ENCODE results near the gene PSMG4. TPM values are rescaled to one million over a fixed set of nuclear protein-coding genes. Genes with fewer than 3 reads are reported as not detected.
"Not testable (repeated sequence)": the region's sequence is repeated elsewhere in the genome, so short reads cannot be mapped to it uniquely, and the experiment has no call there.

Gene PSMG4
- total RNA-seq, 1 experiment from 2014 or later: 36.9 TPM

DNA sequence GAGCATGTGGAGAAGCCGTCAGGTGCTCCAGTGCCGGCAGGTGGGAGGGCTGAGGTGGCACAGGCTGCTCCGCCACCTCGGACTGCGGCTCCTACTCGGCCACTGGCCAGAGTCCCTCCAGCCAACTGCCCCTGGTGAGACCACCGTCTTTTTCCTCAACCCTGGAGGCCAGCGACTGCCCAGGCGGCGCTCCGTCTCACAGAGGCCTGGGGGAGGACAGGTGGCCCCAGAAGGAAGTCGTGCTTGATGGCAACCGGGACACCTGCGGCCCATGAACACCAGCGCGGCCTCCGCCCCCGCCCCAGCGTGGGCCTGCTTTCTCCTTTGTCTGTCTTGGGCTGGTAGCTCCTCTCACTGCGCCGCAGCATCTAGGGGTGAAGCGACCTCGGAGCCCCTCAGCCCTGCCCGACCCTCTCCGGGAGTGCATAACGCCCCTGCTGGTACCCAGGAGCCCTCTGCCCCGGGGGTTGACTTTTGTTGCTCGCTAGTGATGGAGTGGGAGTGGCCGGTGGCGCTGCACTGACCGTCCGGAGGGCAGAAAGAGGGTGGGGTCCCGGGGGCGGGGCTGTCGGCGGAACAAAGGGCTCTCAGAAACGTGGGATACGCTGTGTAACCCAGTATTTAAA lies 30.6 kb upstream of the PSMG4 start:
- H3K27me3 ChIP-seq: peaks cover 6% of the 10 kb centered on the region
- no peak for DNase-seq
- H3K9me3 ChIP-seq: no peaks in the 10 kb centered on the region
- H3K4me3 ChIP-seq: no peak overlapping the region
- H3K36me3 ChIP-seq: no peaks in the 10 kb centered on the region

DNA sequence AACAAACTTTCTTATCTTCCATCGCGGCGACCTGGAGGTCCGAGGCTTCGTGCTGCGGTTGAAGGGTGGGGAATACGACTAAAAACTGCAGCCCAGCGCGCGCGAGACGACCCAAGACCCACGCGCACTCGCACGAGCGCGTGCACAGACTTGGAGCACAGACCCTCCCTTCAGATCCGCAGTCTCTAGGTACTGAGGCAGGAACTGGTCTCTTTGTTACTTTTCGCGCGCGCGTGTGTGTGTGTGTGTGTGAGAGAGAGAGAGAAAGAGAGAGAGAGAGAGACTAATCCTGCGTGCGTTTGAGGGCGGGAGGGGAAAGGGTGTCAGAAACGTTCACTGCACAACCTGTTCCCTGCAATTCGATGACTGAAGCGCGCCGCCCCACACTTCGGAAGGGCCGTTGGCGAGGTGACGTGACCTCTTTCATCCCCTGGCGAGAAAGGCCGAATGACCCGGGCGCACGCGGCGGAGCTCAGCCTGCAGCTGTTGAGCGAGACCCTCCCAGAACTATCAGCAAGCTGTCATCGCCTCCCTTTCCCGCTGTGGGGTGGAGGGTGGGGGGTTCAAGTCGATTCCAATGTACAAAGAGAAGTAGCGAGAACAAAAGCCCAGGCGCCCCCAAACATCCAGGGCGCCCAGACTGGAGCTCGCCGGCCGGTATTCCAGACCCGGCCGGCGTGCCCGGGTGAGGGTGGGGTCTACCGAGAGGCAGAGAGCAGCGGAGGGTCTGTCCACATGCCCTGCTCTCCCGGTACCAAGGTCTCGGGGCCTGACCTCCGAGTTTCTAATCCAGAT lies 29.8 kb upstream of the PSMG4 start:
- H3K4me3 ChIP-seq: no peak overlapping the region
- H3K36me3 ChIP-seq: no peaks in the 10 kb centered on the region
- H3K9me3 ChIP-seq: no peaks in the 10 kb centered on the region
- DNase-seq: no peak
- peaks cover 6% of the 10 kb centered on the region for H3K27me3 ChIP-seq

DNA sequence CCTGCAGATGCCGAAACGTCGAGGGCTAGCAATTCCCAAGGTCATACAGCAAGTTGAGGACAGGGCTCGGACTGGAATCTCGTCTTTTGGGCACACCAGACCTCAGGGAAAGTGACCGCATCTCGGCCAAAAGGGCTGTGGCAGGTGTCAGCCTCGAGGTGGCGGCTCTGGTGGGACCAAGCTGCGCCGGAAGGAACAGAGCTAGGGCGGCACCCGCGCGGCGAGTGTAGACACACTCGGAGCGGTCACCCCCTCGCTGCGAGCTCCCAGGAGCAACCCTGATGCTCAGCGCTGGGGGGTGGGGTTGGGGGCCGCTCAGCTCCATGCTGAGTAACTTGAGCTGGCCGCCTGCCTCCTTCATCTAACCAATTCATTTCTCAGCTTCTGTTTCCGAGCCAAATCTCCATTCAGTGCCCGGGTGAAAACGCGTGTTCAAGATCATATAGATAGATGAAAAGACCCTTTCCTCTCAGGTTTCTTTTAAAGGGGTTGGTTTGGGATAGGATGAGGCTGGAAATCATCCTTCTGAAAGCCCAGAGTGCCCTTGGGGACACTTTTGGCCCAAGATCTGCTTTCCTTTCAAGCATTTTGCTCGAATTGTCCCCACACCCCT lies 29.1 kb upstream of the PSMG4 start:
- DNase-seq: no peak
- Histone ChIP-seq H3K27me3 (peaks cover 6% of the 10 kb centered on the region), H3K36me3 (no peaks in the 10 kb centered on the region), H3K9me3 (no peaks in the 10 kb centered on the region), H3K4me3 (no peak overlapping the region)

DNA sequence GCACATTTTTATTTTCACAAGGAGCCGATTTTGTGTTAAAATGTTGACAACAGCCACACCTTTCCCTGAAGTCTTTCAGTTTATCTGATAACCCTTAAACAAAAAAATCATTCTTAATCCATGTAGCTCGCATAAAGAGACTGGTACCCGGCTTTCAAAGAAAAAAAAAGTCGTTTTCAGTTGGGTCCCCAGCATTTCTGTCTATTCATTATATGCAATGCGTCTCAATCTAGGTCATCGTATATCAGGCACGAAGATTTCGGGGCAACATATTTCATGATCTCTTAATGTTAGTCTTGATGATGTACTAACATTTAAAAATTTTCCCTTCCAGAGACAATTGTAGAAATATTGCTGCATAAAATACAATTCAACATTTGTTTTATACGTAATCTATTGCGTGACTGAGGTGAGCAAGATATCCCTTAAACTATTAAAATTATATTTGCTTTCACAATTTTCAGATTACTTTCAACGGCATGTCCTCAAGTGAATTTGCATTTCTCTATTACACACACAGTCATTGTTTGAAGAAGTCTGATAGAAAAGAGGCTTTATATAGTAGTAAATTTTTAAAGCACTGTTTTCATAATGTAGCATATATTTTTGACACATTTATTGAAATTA lies 28.4 kb upstream of the PSMG4 start:
- no peak for DNase-seq
- H3K4me3 ChIP-seq: no peak overlapping the region
- no peaks in the 10 kb centered on the region for H3K36me3 ChIP-seq
- H3K9me3 ChIP-seq: no peaks in the 10 kb centered on the region
- peaks cover 6% of the 10 kb centered on the region for H3K27me3 ChIP-seq

DNA sequence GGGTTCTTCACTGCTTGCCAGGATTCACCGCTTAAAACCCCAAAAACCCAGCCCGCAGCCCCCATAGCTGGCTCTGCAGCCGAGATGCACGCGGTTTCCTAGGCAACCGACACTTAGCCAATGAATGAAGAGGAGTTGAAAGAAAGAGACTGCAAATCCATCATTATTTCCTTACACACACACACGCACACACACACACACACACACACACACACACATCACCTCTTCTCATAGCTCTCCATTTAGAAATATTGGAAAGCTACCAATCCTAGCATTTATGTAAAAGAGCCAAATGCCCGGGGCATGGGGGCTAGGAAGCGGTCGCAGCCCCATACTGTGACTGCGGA lies 27.9 kb upstream of the PSMG4 start:
- Histone ChIP-seq H3K4me3 (no peak overlapping the region), H3K9me3 (no peaks in the 10 kb centered on the region), H3K27me3 (peaks cover 6% of the 10 kb centered on the region), H3K36me3 (no peaks in the 10 kb centered on the region)
- DNase-seq: no peak

DNA sequence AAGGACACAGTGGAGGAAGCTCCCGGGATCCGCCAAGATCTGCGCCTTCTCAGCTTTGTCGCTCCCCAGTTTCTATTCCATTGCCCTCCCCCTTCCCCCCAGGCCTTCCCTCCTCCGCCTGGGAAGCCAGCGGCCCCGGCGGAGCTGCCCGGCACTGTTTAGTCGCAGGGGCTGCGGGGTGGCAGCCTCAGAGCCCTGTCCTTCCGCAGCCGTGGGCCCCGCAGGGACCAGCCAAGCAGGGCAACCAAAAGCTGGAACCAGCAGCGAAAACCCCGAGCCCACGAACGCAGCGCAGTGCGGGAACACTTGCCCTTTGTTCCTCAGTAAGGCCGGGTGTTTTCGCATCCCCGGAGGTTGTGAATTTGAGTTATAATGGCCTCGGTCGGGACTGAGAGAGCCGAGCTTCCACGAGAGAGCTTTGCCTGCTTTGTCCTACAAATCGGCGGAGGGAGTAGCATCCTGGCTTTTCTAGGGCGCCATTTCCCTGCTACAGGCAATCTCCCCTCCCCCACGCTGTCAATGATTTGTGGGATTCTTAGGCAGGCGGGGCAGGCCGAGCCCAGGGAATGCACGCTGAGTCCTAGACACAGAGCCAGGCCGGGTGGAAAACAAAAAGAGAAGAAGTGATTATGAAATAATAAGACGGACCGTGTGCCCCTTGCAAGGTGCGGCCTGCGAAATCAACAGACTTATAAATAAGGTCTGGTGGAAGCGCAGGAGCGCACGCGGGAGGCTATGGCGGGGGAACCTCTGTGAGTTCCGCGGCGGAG lies 27.3 kb upstream of the PSMG4 start:
- Histone ChIP-seq H3K27me3 (peaks cover 6% of the 10 kb centered on the region), H3K9me3 (no peaks in the 10 kb centered on the region), H3K36me3 (no peaks in the 10 kb centered on the region), H3K4me3 (no peak overlapping the region)
- no peak for DNase-seq

DNA sequence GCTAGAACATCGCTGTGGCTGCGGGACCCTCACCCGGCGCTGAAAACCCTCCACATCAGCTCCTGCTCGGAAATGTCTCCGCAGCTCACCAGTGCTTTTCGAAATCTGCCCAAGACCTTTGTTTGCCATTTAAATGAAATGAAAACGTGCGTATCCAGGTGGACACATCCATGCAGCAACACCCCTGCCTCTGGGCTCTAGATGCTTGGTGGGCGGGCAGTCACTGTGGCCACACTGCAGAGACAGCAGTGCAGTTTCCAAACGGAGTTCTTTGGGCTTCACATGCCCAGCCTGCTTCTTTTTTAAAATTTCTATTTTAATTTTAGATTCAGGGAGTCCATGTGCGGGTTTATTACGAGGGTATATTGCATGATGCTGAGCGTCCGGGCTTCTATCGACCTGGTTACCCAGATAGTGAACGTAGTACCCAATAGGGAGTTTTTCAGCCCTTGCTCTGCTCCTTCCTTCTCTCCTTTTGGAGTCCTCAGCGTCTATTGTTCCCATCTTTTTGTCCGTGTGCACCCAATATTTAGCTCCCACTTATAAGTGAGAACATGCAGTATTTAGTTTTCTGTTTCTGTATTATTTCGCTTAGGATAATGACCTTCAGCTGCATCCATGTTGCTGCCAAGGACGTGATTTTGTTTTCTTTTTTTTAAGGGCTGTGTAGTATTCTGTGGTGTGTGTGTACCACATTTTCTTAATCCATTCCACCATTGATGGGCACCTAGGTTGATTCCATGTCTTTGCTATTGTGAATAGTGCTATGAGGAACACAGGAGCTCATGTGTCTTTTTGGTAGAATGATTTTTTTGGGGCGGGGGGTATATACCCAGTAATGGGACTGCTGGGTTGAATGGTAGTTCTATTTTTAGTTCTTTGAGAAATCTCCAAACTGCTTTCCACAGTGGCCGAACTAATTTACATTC lies 26.5 kb upstream of the PSMG4 start:
- Histone ChIP-seq H3K4me3 (no peak overlapping the region), H3K9me3 (no peaks in the 10 kb centered on the region), H3K36me3 (no peaks in the 10 kb centered on the region), H3K27me3 (peaks cover 6% of the 10 kb centered on the region)
- DNase-seq: no peak

DNA sequence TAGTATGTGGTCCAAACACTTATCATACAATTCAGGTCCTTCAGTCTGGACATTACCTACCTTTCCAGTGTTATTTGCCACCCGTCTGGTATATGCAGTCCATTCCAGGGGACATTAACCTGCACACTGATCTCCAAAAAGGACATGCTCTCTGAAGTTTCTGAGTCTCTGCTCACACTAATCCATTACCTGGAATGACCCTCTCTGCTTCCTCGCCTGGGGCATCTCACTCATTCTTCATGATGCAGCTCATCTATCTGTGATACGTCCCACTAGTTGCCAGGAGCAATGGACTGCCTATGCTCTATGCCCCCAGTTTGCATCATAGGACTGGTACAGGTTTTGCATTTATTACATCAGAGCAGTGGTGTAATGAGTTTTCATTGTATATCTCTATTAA lies 25.4 kb upstream of the PSMG4 start:
- H3K4me3 ChIP-seq: no peak overlapping the region
- H3K27me3 ChIP-seq: peaks cover 4% of the 10 kb centered on the region
- no peaks in the 10 kb centered on the region for H3K36me3 ChIP-seq
- no peak for DNase-seq
- H3K9me3 ChIP-seq: no peaks in the 10 kb centered on the region

DNA sequence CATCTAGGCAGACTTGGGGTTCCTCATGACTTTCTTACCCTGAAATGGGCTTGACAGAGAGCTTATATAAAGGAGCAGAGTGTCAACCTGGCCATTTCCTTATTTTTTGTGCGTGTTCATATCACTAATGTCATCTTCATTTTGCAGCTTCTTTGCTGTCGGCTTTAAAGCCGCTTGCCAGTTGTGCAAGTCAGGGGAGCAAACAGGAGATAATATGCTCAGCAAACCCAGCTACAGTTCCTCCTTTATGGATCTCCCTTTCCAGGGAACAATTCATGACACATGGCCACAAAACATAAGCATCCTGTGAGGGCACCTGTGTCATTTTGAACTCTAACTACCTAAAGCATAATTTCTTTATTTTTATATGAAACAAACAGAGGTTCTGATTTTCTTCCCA lies 24.8 kb upstream of the PSMG4 start:
- no peak for DNase-seq
- H3K36me3 ChIP-seq: no peaks in the 10 kb centered on the region
- H3K9me3 ChIP-seq: no peaks in the 10 kb centered on the region
- H3K27me3 ChIP-seq: peaks cover 2% of the 10 kb centered on the region
- no peak overlapping the region for H3K4me3 ChIP-seq

DNA sequence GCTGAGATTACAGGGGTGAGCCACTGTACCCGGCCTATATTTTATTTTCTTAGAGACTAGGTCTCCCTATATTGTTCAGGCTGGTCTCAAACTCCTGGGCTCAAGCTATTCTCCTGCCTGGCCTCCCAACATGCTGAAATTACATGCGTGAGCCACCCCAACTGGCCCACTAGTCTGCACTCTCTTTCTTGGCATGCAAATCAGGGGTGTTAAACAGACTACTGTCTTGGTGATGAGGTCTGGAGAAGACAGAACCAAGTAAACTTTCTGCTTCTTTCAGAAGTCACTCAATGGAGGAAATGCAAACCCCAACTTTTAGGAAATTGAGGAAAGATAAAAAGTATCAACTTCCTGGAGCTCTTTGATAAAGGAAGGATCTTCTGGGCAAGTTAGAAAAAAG lies 23.3 kb upstream of the PSMG4 start:
- DNase-seq: no peak
- no peaks in the 10 kb centered on the region for H3K36me3 ChIP-seq
- H3K4me3 ChIP-seq: no peak overlapping the region
- H3K27me3 ChIP-seq: no peaks in the 10 kb centered on the region
- H3K9me3 ChIP-seq: no peaks in the 10 kb centered on the region

DNA sequence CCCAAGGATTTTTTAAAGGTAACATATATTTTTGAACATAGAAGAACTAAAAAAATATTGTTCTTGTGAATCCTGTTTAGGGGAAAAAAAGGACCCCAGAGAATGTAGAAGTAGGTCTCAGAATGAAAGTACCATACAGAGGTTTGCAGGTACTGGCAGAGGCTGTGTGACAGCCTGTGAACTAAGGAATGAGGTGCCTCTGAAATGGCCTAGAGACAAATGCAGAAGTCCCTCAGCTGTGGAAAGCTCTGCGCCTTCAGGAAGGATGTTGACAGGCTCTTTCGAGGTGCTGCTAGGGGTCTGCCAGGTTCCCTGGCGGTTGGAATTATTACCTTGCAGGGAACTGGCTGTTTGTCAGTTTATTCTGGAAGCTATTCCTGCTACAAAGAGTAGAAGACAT lies 22.7 kb upstream of the PSMG4 start:
- Histone ChIP-seq H3K36me3 (no peaks in the 10 kb centered on the region), H3K4me3 (no peak overlapping the region), H3K27me3 (no peaks in the 10 kb centered on the region), H3K9me3 (no peaks in the 10 kb centered on the region)
- DNase-seq: no peak

DNA sequence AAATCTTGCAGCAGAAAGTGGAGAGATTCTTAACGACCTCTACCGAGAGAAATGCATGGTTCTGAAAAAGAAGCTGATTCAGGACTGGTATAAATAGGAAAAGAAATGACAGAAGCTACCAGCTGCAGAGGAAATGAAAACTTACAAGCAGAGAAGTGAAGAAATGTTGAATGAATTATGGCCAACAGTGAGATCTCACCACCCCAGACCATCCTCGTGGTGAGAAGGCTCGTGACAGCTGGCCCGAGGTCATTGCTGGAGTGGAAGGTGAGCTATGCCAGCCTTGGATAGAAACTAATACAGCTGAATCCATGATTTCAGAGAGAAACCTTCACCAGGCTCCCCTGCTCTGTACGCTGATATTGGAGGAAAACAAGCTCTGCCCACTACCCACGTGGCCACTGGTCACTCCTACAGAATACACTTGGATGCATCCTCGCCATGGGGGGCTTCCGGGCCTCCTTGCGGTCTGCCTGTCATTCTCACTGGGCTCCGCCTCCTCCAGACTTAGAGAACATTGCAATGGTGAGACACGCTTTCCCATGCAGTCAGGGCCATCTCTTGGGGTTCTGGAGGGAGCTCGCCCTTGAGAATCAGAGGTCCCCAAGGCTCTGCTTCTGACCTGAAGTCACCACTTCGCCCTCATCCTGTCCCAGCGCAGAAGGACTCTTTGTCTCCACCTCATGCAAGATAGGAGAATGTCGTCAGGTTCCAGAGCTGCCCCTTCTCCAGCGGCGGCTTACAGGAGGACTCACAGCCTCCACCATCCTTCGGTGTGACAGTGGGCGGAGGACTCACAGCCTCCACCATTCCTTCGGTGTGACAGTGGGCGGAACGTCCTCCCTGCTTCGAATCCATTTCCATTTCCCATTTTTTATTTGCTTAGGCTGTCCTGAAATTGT lies 20.7 kb upstream of the PSMG4 start:
- Histone ChIP-seq H3K9me3 (no peaks in the 10 kb centered on the region), H3K36me3 (no peaks in the 10 kb centered on the region), H3K4me3 (no peak overlapping the region), H3K27me3 (no peaks in the 10 kb centered on the region)
- no peak for DNase-seq

DNA sequence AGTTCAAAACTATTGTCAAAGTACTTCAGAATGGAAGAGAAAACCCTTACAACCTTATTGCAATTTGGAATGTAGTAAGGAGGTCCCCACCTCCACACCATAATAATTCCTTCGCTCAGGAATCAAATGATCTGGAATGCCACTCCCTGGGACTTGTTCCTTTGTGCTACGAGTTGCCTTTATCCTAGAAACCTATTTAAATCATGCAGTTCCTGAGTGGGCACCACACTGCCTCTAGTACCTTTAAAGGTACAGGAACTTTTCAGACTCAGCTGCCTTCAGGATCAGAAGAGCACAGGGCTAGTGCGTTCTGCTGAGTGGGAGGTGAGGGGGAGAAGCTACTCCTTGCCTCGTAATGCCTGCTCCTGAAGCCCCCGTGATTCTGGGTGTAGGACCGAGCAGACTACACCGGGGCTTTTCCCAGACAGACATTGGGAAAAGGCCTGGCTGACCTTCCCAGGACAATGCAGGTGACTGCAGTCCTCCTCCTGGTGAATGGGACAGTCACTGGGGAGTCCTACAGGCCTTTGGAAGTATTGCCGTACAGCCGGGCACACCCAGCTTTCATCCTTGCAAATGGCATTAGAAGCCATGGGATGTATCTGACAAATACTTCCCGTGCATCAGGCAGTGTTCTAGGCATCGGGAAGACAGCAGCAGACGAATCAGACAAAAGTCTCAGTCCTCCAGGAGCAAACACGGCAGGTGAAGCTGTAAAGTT lies 19.5 kb upstream of the PSMG4 start:
- H3K36me3 ChIP-seq: no peaks in the 10 kb centered on the region
- H3K27me3 ChIP-seq: no peaks in the 10 kb centered on the region
- DNase-seq: no peak
- H3K9me3 ChIP-seq: no peaks in the 10 kb centered on the region
- H3K4me3 ChIP-seq: no peak overlapping the region

DNA sequence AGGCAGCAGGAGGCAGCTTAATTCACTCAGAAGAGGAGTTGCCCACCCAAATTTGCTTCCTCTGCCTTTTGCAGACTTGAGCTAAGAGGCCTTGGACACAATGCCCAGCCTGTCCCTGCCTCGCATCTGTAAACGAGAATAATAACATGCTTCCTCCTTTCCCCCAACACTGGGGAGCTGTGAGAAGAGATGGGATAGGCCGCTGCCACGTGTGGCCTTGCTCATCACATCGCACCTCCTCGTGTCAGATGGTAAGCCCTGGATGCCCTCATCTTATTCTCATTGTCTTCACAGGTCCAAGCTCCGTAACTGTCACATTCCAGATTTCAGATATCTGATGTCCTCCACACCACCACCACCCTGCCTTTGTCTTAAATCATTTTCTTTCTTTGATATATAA lies 18.2 kb upstream of the PSMG4 start:
- H3K4me3 ChIP-seq: no peak overlapping the region
- no peaks in the 10 kb centered on the region for H3K9me3 ChIP-seq
- no peaks in the 10 kb centered on the region for H3K36me3 ChIP-seq
- no peak for DNase-seq
- no peaks in the 10 kb centered on the region for H3K27me3 ChIP-seq

DNA sequence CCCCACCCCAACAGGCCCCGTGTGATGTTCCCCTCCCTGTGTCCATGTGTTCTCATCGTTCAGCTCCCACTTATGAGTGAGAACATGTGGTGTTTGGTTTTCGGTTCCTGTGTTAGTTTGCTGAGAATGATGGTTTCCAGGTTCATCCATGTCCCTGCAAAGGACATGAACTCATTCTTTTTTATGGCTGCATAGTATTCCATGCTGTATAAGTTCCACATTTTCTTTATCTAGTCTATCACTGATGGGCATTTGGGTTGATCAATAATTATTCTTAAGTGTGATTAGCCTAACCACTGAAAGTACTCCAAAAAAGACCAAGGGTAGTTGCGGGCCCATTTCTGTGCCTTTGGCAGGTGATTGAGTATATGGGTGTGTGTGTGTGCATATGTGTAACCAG lies 17.0 kb upstream of the PSMG4 start:
- H3K36me3 ChIP-seq, DNase-seq: not testable (repeated sequence)

More for the DNA sequence above, 17.0 kb upstream of the PSMG4 start:
- H3K9me3 ChIP-seq, H3K4me3 ChIP-seq, H3K27me3 ChIP-seq: not testable (repeated sequence)

All from MG63 (cell line).